H1 (cell line): ENCODE measurements around the gene C9orf50.

Experiments
- CEBPB ChIP-seq: IDR thresholded peaks from 2 replicates; pipeline ENCODE4 v1.6.1; 2012; ENCODE audit warnings: low read depth, low read length
- CHD2 ChIP-seq: IDR thresholded peaks from 2 replicates; pipeline ENCODE4 v1.6.1; 2012; ENCODE audit warnings: low read length, improper control_type of control experiment
- CREB1 ChIP-seq: IDR thresholded peaks from 2 replicates; pipeline ENCODE4 v1.6.1; 2012; ENCODE audit warnings: inconsistent platforms
- CTCF ChIP-seq, 3 experiments: IDR thresholded peaks; 1 replicate in 2 of 3; 2 replicates in 1 of 3; pipeline versions ENCODE4 v1.5.1 to v1.6.1; 2011; ENCODE audit warnings: low read length in 3 of 3, mild to moderate bottlenecking in 3 of 3, inconsistent platforms in 2 of 3, low read depth in 1 of 3, moderate library complexity in 1 of 3; ENCODE audit not compliant: insufficient read depth in 1 of 3; ENCODE audit errors: control extremely low read depth in 1 of 3
- EGR1 ChIP-seq: IDR thresholded peaks from 2 replicates; pipeline ENCODE4 v1.6.1; 2011; ENCODE audit warnings: low read depth, low read length, borderline replicate concordance
- EP300 ChIP-seq, 2 experiments: IDR thresholded peaks; 1 replicate in 1 of 2; 2 replicates in 1 of 2; pipeline ENCODE4 v1.6.1; 2011 to 2012; ENCODE audit warnings: low read depth in 2 of 2, low read length in 2 of 2, mild to moderate bottlenecking in 2 of 2, borderline replicate concordance in 1 of 2, inconsistent platforms in 1 of 2, moderate library complexity in 1 of 2
- EZH2 ChIP-seq: fragments of 200-600 bp; sonication (generic); IDR thresholded peaks from 2 replicates; pipeline ENCODE4 v1.7.1; 2012; ENCODE audit warnings: low read depth, mild to moderate bottlenecking, moderate library complexity, low read length, inconsistent platforms; ENCODE audit not compliant: severe bottlenecking
- POLR2AphosphoS5 ChIP-seq: IDR thresholded peaks from 2 replicates; pipeline ENCODE4 v1.6.1; 2011; ENCODE audit warnings: low read depth, low read length
- SUZ12 ChIP-seq: fragments of 200-600 bp; sonication (generic); IDR thresholded peaks from 2 replicates; pipeline ENCODE4 v1.6.1; 2012; ENCODE audit warnings: mild to moderate bottlenecking, inconsistent platforms, low read length, moderate library complexity, mixed read lengths
- TAF1 ChIP-seq: IDR thresholded peaks from 2 replicates; pipeline ENCODE4 v1.6.1; 2011; ENCODE audit warnings: mild to moderate bottlenecking, low read depth, low read length
- TF ChIP-seq, protein P1 (sequence below): IDR thresholded peaks from 2 replicates; pipeline ENCODE4 v1.6.1; 2011; ENCODE audit warnings: low read length, improper control_type of control experiment

- TF ChIP-seq TAF1: no peak
- no peak for TF ChIP-seq CTCF (IDR thresholded peaks at IDR 0.05; ENCODE audit: control extremely low read depth in 1 of 3, insufficient read depth in 1 of 3, low read depth in 1 of 3, low read length in 3 of 3)
- TF ChIP-seq EP300 (IDR thresholded peaks at IDR 0.05; ENCODE audit: borderline replicate concordance in 1 of 2, low read depth in 2 of 2, low read length in 2 of 2): no peak
- no peak for TF ChIP-seq POLR2AphosphoS5
- no peak for TF ChIP-seq CREB1
- no peak for TF ChIP-seq SUZ12
- TF ChIP-seq, protein P1, sequence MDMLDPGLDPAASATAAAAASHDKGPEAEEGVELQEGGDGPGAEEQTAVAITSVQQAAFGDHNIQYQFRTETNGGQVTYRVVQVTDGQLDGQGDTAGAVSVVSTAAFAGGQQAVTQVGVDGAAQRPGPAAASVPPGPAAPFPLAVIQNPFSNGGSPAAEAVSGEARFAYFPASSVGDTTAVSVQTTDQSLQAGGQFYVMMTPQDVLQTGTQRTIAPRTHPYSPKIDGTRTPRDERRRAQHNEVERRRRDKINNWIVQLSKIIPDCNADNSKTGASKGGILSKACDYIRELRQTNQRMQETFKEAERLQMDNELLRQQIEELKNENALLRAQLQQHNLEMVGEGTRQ: no peak
- no peak for TF ChIP-seq EZH2
- TF ChIP-seq CHD2: no peak
- no peak for TF ChIP-seq EGR1
- TF ChIP-seq CEBPB: no peak
These were observed 14.5 kb upstream of the C9orf50 start for GRCh38 chr9:129635099-129636065.
